GM23338 (cell line): Measurements from ENCODE around the gene USP37. TPM values are rescaled to one million over a fixed set of nuclear protein-coding genes. Genes with fewer than 3 reads are reported as not detected.

Experiments used
- ATAC-seq: fragments of 200-7000 bp; cut with Tn5 transposase; 3 replicates; pipeline ENCODE4 v1.9.1; 2020
- DNase-seq: peaks from one replicate; pipeline ENCODE4 v3.0.0-alpha.2; 2015; ENCODE audit warnings: low spot score
- H2AFZ ChIP-seq: fragments of 200-600 bp; sonication (generic); 2 replicates; pipeline ENCODE4 v1.8.0; 2016; ENCODE audit warnings: antibody characterized with exemption, mild to moderate bottlenecking, moderate library complexity
- H3F3A ChIP-seq: fragments of 200-600 bp; sonication (generic); replicated peaks from 2 replicates; pipeline ENCODE4 v1.8.0; 2017; ENCODE audit warnings: antibody characterized with exemption, mixed run types, low read depth
- H3K27ac ChIP-seq: fragments of 200-600 bp; sonication (generic); 2 replicates; pipeline ENCODE4 v1.6.1; 2016; ENCODE audit warnings: low read depth
- H3K27me3 ChIP-seq: fragments of 200-600 bp; sonication (generic); 2 replicates; pipeline ENCODE4 v1.8.0; 2016; ENCODE audit warnings: mild to moderate bottlenecking, mixed run types, moderate library complexity; ENCODE audit not compliant: insufficient read depth
- H3K36me3 ChIP-seq: fragments of 200-600 bp; sonication (generic); 2 replicates; pipeline ENCODE4 v1.8.0; 2016; ENCODE audit warnings: mild to moderate bottlenecking; ENCODE audit not compliant: insufficient read depth
- H3K4me1 ChIP-seq: fragments of 200-600 bp; sonication (generic); 2 replicates; pipeline ENCODE4 v1.8.0; 2016; ENCODE audit warnings: mild to moderate bottlenecking, moderate library complexity; ENCODE audit not compliant: insufficient read depth
- H3K4me2 ChIP-seq: fragments of 200-600 bp; sonication (generic); 2 replicates; pipeline ENCODE4 v1.7.1; 2017; ENCODE audit warnings: mixed run types
- H3K4me3 ChIP-seq: fragments of 200-600 bp; sonication (generic); 2 replicates; pipeline ENCODE4 v1.6.1; 2016; ENCODE audit warnings: mixed run types
- H3K79me2 ChIP-seq: fragments of 200-600 bp; sonication (generic); replicated peaks from 2 replicates; pipeline ENCODE4 v1.8.0; 2017; ENCODE audit warnings: mild to moderate bottlenecking; ENCODE audit not compliant: insufficient read depth
- H3K9me2 ChIP-seq: fragments of 200-600 bp; sonication (generic); 2 replicates; pipeline ENCODE4 v1.8.0; 2017; ENCODE audit not compliant: insufficient read depth
- H4K20me1 ChIP-seq: fragments of 200-600 bp; sonication (generic); replicated peaks from 2 replicates; pipeline ENCODE4 v1.8.0; 2017; ENCODE audit warnings: mild to moderate bottlenecking; ENCODE audit not compliant: insufficient read depth
- H3K27ac Mint-ChIP-seq: 2 replicates; pipeline ENCODE4 v1.8.0; 2020; ENCODE audit warnings: inconsistent platforms, mild to moderate bottlenecking, moderate library complexity, mixed read lengths
- H3K27me3 Mint-ChIP-seq: 3 replicates; pipeline ENCODE4 v1.8.0; 2022; ENCODE audit warnings: low read depth, mild to moderate bottlenecking, moderate library complexity, mixed read lengths, inconsistent platforms; ENCODE audit not compliant: insufficient read depth, poor library complexity
- H3K36me3 Mint-ChIP-seq: 3 replicates; pipeline ENCODE4 v1.8.0; 2021; ENCODE audit warnings: low read depth, mild to moderate bottlenecking, inconsistent platforms, moderate library complexity, mixed read lengths
- H3K4me1 Mint-ChIP-seq: 3 replicates; pipeline ENCODE4 v1.8.0; 2020; ENCODE audit warnings: mild to moderate bottlenecking, inconsistent platforms, mixed read lengths
- H3K4me3 Mint-ChIP-seq: 3 replicates; pipeline ENCODE4 v1.8.0; 2021; ENCODE audit warnings: moderate library complexity, mild to moderate bottlenecking, inconsistent platforms, mixed read lengths
- H3K9me3 Mint-ChIP-seq: 3 replicates; pipeline ENCODE4 v1.8.0; 2020; ENCODE audit warnings: moderate library complexity, mild to moderate bottlenecking, inconsistent platforms, mixed read lengths
- CREB1 ChIP-seq: fragments of 250-450 bp; sonication (Bioruptor Pico); IDR thresholded peaks from 2 replicates; pipeline ENCODE4 v1.5.0; 2020; ENCODE audit warnings: low read depth, mild to moderate bottlenecking, moderate library complexity
- CTCF ChIP-seq, 2 experiments: fragments of 200-600 bp in 1 of 2; sonication (generic) in 1 of 2; conservative IDR thresholded peaks; 2 replicates each; pipeline versions ENCODE4 v1.5.1 to v1.6.1; 2016 to 2017; ENCODE audit warnings: antibody characterized with exemption in 2 of 2, low read depth in 2 of 2, mild to moderate bottlenecking in 2 of 2, moderate library complexity in 1 of 2
- EZH2phosphoT487 ChIP-seq: fragments of 200-600 bp; sonication (generic); IDR thresholded peaks from one replicate; pipeline ENCODE4 v1.8.1; 2018; ENCODE audit warnings: antibody characterized with exemption; ENCODE audit not compliant: unreplicated experiment
- POLR2AphosphoS5 ChIP-seq: IDR thresholded peaks from 2 replicates; pipeline ENCODE4 v1.6.1; 2016; ENCODE audit warnings: antibody characterized with exemption, low read depth
- REST ChIP-seq: IDR thresholded peaks from one replicate; pipeline ENCODE4 v1.6.1; 2018; ENCODE audit warnings: antibody characterized with exemption; ENCODE audit not compliant: unreplicated experiment
- STAT1 ChIP-seq: IDR thresholded peaks from one replicate; pipeline ENCODE4 v1.6.1; 2016; ENCODE audit warnings: antibody characterized with exemption; ENCODE audit not compliant: unreplicated experiment
- ZNF331 ChIP-seq: fragments of 250-450 bp; sonication (Bioruptor Pico); IDR thresholded peaks from 2 replicates; pipeline ENCODE4 v1.5.0; 2020; ENCODE audit warnings: low read depth, mild to moderate bottlenecking, moderate library complexity
- polyA plus RNA-seq: library from polyadenylated mRNA; unstranded; fragments of >200 nt; fragmentation: Nextera tagmentation; extraction: Ambion mirVana; gene quantifications from 2 replicates; pipeline ENCODE4 v1.2.1, GENCODE V29; 2016
- total RNA-seq: library from RNA; depleted of rRNA; stranded (reverse); fragments of >200 nt; shearing (Covaris generic); gene quantifications from 2 replicates; pipeline ENCODE4 v1.2.3, GENCODE V29; 2014

Gene USP37
- total and polyA plus RNA-seq, 2 experiments from 2014 or later, result 8.2 to 21.0 TPM

GRCh38 chr2:218558986-218559385 is 9.2 kb downstream of the USP37 start (continued):
- no peak for TF ChIP-seq REST
- TF ChIP-seq CREB1 (CRISPR knock-in tag), result no peak
- TF ChIP-seq CTCF (conservative IDR thresholded peaks at IDR 0.05; ENCODE audit: low read depth in 2 of 2), result no peak
- no peak for TF ChIP-seq EZH2phosphoT487
- no peak for TF ChIP-seq ZNF331 (CRISPR knock-in tag)

- Histone ChIP-seq H3K9me2 (no peaks in the 10 kb centered on the region), H3K27me3 (no peaks in the 10 kb centered on the region), H3K4me2 (no peak overlapping the region), H3K4me3 (no peak overlapping the region), H2AFZ (no peak overlapping the region), H3K36me3 (peaks cover 38% of the 10 kb centered on the region), H3K79me2 (peaks cover 17% of the 10 kb centered on the region), H3K4me1 (peaks cover 23% of the 10 kb centered on the region), H3F3A (no peaks in the 10 kb centered on the region; the same call in 1 of the 2 replicates), H3K27ac (no peak overlapping the region), H4K20me1 (peaks cover 10% of the 10 kb centered on the region)
- no peak for DNase-seq
- Mint-ChIP-seq H3K4me3 (no peak overlapping the region), H3K9me3 (no peaks in the 10 kb centered on the region), H3K27ac (no peak overlapping the region), H3K36me3 (peaks cover 64% of the 10 kb centered on the region), H3K4me1 (peaks cover 17% of the 10 kb centered on the region), H3K27me3 (peaks cover 3% of the 10 kb centered on the region)
- no peak for ATAC-seq
- no peak for TF ChIP-seq ZNF331 (CRISPR knock-in tag)
- no peak for TF ChIP-seq REST
- TF ChIP-seq STAT1, result no peak
- no peak for TF ChIP-seq POLR2AphosphoS5
- TF ChIP-seq EZH2phosphoT487, result no peak
These were observed 10.2 kb downstream of the USP37 start for GRCh38 chr2:218557941-218558340.
